Esophagus muscularis mucosa (tissue), 3 donors: Measurements from ENCODE around the gene ELAC2.
A peak's percentile ranks its signal among the peaks of the same experiment; 100 is the strongest.

Experiments used
- CTCF ChIP-seq, 3 experiments: fragments of 200-600 bp in 2 of 3; fragments of 450-650 bp in 1 of 3; sonication (generic) in 2 of 3; IDR thresholded peaks; one replicate each; pipeline ENCODE4 v1.5.1; 2017 to 2019; ENCODE audit warnings: antibody characterized with exemption in 3 of 3, mild to moderate bottlenecking in 2 of 3, moderate library complexity in 1 of 3
- POLR2A ChIP-seq: fragments of 450-650 bp; IDR thresholded peaks from one replicate; pipeline ENCODE4 v1.6.1; 2017; ENCODE audit warnings: antibody characterized with exemption, moderate library complexity, mild to moderate bottlenecking, low read depth
- POLR2AphosphoS5 ChIP-seq, 2 donors: sonication (generic); formaldehyde crosslinking; IDR thresholded peaks; one replicate each; pipeline ENCODE4 v1.6.1; 2017; ENCODE audit warnings: antibody characterized with exemption in 2 of 2

- TF ChIP-seq CTCF (IDR thresholded peaks at IDR 0.05): peak; percentile 52 to 76 (median 61)
- TF ChIP-seq POLR2A: no peak
- no peak for TF ChIP-seq POLR2AphosphoS5 (IDR thresholded peaks at IDR 0.05)
These were observed 14.0 kb upstream of the ELAC2 start for GRCh38 chr17:13031718-13032350.
